ENCODE data around the gene AGTPBP1. TPM values are rescaled to one million over a fixed set of nuclear protein-coding genes. Genes with fewer than 3 reads are reported as not detected.

Gene AGTPBP1
- total and polyA plus RNA-seq, 2 of the 8 experiments (the other 6 are each of a cell fraction or from before 2014, with no cell fraction given): 13.4 to 65.2 TPM

DNA sequence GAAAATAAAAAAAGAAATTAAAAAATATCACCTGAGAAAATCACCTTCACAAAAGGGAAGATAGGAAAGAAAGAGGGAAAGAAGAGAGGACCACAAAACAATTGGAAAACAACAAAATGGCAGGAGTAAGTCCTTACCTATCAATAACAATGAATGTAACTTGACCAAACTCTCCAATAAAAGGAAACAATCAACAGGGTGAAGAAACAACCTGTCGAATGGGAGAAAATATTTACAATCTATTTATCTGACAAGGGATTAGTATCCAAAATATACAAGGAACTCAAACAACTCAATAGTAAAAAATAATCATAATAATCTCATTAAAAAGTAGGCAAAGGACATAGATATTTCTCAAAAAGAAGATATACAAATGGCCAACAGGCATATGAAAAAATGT is 135.8 kb downstream of the AGTPBP1 start:
- H2BK5ac ChIP-seq (ENCODE audit: low read depth, low read length): no peak overlapping the region
- H3K56ac ChIP-seq (replicated peaks; ENCODE audit: insufficient read length, low read depth, low read length): no peak overlapping the region
- H2BK15ac ChIP-seq (ENCODE audit: low read length): no peak overlapping the region
- H3K23ac ChIP-seq (ENCODE audit: insufficient read length): no peak overlapping the region
- 0 out of 4 replicates have a peak, but pooled peaks cover 0 to 2% of the 10 kb centered on the region in 2 experiments for H3K79me2 ChIP-seq (ENCODE audit: control insufficient read depth in 1 of 2, insufficient read depth in 2 of 2, low read length in 2 of 2)
- H3K27ac ChIP-seq (ENCODE audit: low read depth, low read length): no peak overlapping the region
- no peaks in the 10 kb centered on the region for H3K36me3 ChIP-seq (ENCODE audit: control insufficient read depth in 2 of 4, insufficient read depth in 4 of 4, low read length in 3 of 4)
- no peaks in the 10 kb centered on the region for H3K27me3 ChIP-seq (replicated peaks in 1 of 4; ENCODE audit: control insufficient read depth in 3 of 4, extremely low read depth in 1 of 4, insufficient read depth in 3 of 4, low read length in 3 of 4)
- WGBS, 2 experiments (ENCODE audit: extremely low coverage in 1 of 2, insufficient coverage in 1 of 2, insufficient read length in 1 of 2, insufficient replicate concordance in 2 of 2, low coverage in 1 of 2, low lambda C conversion rate in 2 of 2, missing lambda C conversion rate in 1 of 2): 89% methylated on average over 1 of the region's 1 CpG; no CpG with 5 or more reads in 1 of the 2 experiments
- no peak overlapping the region for H3K9ac ChIP-seq (replicated peaks in 1 of 4; ENCODE audit: extremely low read depth in 1 of 4, low read depth in 3 of 4, low read length in 3 of 4)
- no peak overlapping the region for H4K91ac ChIP-seq (replicated peaks; ENCODE audit: insufficient read length, low read length)
- no peak overlapping the region for H2BK12ac ChIP-seq (ENCODE audit: low read depth, low read length)
- ChIA-PET CTCF (ENCODE audit: partially characterized antibody) (no interaction called here), POLR2A (ENCODE audit: partially characterized antibody) (no interaction called here)
- no peak overlapping the region for H3K4me2 ChIP-seq (ENCODE audit: insufficient read depth in 1 of 2, low read depth in 2 of 2, low read length in 2 of 2)
- H3K14ac ChIP-seq (ENCODE audit: insufficient read length): no peak overlapping the region
- H2BK120ac ChIP-seq (replicated peaks; ENCODE audit: low read depth, low read length): no peak overlapping the region
- H4K8ac ChIP-seq (ENCODE audit: extremely low read depth, insufficient read depth, low read length): no peak overlapping the region
- no peak overlapping the region for H3K18ac ChIP-seq (ENCODE audit: extremely low read depth, low read length)
- H2BK20ac ChIP-seq (ENCODE audit: low read length): no peak overlapping the region
- H3K4me1 ChIP-seq (replicated peaks in 1 of 4; ENCODE audit: control insufficient read depth in 3 of 4, insufficient read depth in 4 of 4, low read length in 3 of 4): peaks cover 0 to 6% (median 5%) of the 10 kb centered on the region in 4 experiments; a peak in 6 of 7 replicates
- no peak overlapping the region for H2AFZ ChIP-seq (ENCODE audit: low read length)
- FAIRE-seq (no peak), DNase-seq (ENCODE audit: low read depth in 1 of 2, low spot score in 2 of 2) (no peak)
- no peaks in the 10 kb centered on the region for H3K23me2 ChIP-seq (ENCODE audit: low read depth, low read length)
- H3K4ac ChIP-seq (replicated peaks; ENCODE audit: insufficient read length, low read depth, low read length): no peak overlapping the region
- H2AK5ac ChIP-seq (ENCODE audit: low read depth, low read length): no peak overlapping the region
- peaks cover 2% of the 10 kb centered on the region; the same call in 1 of the 2 replicates for H3K79me1 ChIP-seq (ENCODE audit: low read depth, low read length)
- H4K5ac ChIP-seq (ENCODE audit: insufficient read length, low read depth, low read length): no peak overlapping the region
- no peak overlapping the region for H3K4me3 ChIP-seq (ENCODE audit: extremely low read depth in 1 of 4, insufficient read depth in 2 of 4, low read depth in 3 of 4, low read length in 4 of 4)
- H3K9me3 ChIP-seq (ENCODE audit: insufficient read depth in 2 of 2, low read depth in 1 of 2, low read length in 1 of 2): no peaks in the 10 kb centered on the region
- H4K20me1 ChIP-seq (replicated peaks in 1 of 2; ENCODE audit: control insufficient read depth in 1 of 2, insufficient read depth in 2 of 2, low read length in 2 of 2): peaks cover 0 to 4% of the 10 kb centered on the region in 2 experiments
- TF ChIP-seq CREB1 (IDR thresholded peaks at IDR 0.05): no peak
- TF ChIP-seq EP300 (IDR thresholded peaks at IDR 0.05; ENCODE audit: borderline replicate concordance in 1 of 2, low read depth in 2 of 2, low read length in 2 of 2): no peak
- TF ChIP-seq EZH2 (IDR thresholded peaks at IDR 0.05; ENCODE audit: low read depth, low read length, severe bottlenecking): no peak
- TF ChIP-seq TBP (IDR thresholded peaks at IDR 0.05; ENCODE audit: low read depth, low read length): no peak
- TF ChIP-seq RXRA (IDR thresholded peaks at IDR 0.05; ENCODE audit: insufficient read depth, low read depth, low read length): no peak
- no peak for TF ChIP-seq NANOG (IDR thresholded peaks at IDR 0.05; ENCODE audit: insufficient read depth, low read depth, low read length, poor library complexity, severe bottlenecking)
- TF ChIP-seq FOSL1 (IDR thresholded peaks at IDR 0.05; ENCODE audit: insufficient read depth, low read depth, low read length): no peak
- no peak for TF ChIP-seq CHD2 (IDR thresholded peaks at IDR 0.05; ENCODE audit: low read length)
- TF ChIP-seq TAF7 (optimal IDR thresholded peaks at IDR 0.05; ENCODE audit: borderline replicate concordance, low read depth, low read length): no peak
- TF ChIP-seq SP4 (IDR thresholded peaks at IDR 0.05; ENCODE audit: low read length): no peak
- TF ChIP-seq, protein P1, sequence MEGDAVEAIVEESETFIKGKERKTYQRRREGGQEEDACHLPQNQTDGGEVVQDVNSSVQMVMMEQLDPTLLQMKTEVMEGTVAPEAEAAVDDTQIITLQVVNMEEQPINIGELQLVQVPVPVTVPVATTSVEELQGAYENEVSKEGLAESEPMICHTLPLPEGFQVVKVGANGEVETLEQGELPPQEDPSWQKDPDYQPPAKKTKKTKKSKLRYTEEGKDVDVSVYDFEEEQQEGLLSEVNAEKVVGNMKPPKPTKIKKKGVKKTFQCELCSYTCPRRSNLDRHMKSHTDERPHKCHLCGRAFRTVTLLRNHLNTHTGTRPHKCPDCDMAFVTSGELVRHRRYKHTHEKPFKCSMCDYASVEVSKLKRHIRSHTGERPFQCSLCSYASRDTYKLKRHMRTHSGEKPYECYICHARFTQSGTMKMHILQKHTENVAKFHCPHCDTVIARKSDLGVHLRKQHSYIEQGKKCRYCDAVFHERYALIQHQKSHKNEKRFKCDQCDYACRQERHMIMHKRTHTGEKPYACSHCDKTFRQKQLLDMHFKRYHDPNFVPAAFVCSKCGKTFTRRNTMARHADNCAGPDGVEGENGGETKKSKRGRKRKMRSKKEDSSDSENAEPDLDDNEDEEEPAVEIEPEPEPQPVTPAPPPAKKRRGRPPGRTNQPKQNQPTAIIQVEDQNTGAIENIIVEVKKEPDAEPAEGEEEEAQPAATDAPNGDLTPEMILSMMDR (IDR thresholded peaks at IDR 0.05; ENCODE audit: control extremely low read depth in 1 of 3, insufficient read depth in 1 of 3, low read depth in 1 of 3, low read length in 3 of 3): no peak
- TF ChIP-seq SIRT6 (IDR thresholded peaks at IDR 0.05; ENCODE audit: low read length): no peak

Measured in H1 (cell line).